ENCODE results near the gene RAB11FIP3.
A peak's percentile ranks its signal among the peaks of the same experiment; 100 is the strongest.

Gene RAB11FIP3

DNA sequence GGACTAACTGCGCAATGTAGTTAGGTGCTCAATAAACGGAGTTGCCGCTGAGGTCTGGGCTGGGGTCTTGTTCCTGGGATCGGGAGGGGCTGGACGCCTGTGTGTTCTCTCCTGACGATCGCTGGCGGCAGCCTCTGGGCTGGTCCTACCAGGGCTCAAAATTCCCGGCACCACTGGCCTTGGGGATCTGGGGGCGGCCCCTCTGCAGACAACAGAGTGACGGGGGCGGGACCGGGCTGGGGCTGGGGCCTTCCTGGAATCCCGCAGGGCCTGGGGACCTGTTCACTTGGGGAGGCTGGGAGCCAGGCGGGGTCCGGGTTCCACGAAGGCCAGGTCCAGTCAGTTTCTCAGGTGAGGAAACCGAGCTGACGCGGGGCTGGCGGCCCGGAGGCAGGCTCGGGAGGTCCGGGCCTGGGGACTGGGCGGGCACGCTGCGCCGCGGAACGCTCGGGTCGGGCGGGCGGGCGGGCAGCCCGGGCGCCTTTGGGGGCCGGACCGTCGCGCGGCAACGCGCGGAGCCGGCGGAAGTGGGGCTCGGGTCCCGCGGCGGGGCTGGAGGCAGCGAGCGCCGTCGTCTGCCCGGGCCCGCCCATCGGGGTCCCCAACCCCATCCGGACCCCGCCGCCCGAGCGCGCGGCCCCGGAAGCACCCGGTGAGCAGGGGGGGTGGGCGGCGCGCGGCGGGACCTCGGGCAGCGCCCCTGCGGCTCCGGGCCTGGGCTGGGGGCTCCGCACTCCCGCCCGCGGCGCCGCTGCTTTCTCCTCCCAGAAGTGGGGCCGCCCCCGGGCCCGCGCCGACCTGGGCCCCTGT is 144.2 kb downstream of the RAB11FIP3 start, which contains the start of gene PIGQ:
TSS of gene PIGQ (plus strand) at position 524 of the 810 bp plus-strand sequence. CDS start 4,107 bp downstream, outside the sequence.
- DNase-seq: peak; percentile 49 to 68

Data from stimulated activated CD4-positive, alpha-beta T cell treated with anti-CD3 and anti-CD28 coated beads, Interleukin-4, amount 100 ng/mL, for 4 hours (primary cell).